ENCODE data around the gene CGB8. TPM values are rescaled to one million over a fixed set of nuclear protein-coding genes. Genes with fewer than 3 reads are reported as not detected.
"Not testable (repeated sequence)": the region's sequence is repeated elsewhere in the genome, so short reads cannot be mapped to it uniquely, and the experiment has no call there.

Gene CGB8
- total RNA-seq, 1 experiment from 2014 or later: not detected

GRCh38 chr19:49020342-49020741 is 28.6 kb downstream of the CGB8 start:
- no TSS peak for BruUV-seq (replicated peaks)
- H3K9me3 ChIP-seq (ENCODE audit: low read depth, low read length, poor library complexity, severe bottlenecking): no peaks in the 10 kb centered on the region
- TF ChIP-seq EZH2 (IDR thresholded peaks at IDR 0.05; ENCODE audit: borderline replicate concordance, low read depth, low read length, poor library complexity, severe bottlenecking): no peak
- TF ChIP-seq, protein P1, sequence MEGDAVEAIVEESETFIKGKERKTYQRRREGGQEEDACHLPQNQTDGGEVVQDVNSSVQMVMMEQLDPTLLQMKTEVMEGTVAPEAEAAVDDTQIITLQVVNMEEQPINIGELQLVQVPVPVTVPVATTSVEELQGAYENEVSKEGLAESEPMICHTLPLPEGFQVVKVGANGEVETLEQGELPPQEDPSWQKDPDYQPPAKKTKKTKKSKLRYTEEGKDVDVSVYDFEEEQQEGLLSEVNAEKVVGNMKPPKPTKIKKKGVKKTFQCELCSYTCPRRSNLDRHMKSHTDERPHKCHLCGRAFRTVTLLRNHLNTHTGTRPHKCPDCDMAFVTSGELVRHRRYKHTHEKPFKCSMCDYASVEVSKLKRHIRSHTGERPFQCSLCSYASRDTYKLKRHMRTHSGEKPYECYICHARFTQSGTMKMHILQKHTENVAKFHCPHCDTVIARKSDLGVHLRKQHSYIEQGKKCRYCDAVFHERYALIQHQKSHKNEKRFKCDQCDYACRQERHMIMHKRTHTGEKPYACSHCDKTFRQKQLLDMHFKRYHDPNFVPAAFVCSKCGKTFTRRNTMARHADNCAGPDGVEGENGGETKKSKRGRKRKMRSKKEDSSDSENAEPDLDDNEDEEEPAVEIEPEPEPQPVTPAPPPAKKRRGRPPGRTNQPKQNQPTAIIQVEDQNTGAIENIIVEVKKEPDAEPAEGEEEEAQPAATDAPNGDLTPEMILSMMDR (conservative IDR thresholded peaks at IDR 0.05; ENCODE audit: low read depth, low read length): no peak
- no peak overlapping the region for H3K27ac ChIP-seq (ENCODE audit: low read depth, low read length, poor library complexity, severe bottlenecking)
- no peak overlapping the region for H3K4me3 ChIP-seq (ENCODE audit: low read depth, low read length, poor library complexity, severe bottlenecking)
- no peak for DNase-seq (ENCODE audit: low spot score)
- POLR2A ChIA-PET (ENCODE audit: low non-redundant PET): no interaction called here
- CTCF ChIA-PET: interaction anchor here (1.7 kb wide), 1 partner anchor 21 kb away, joined by 3 read pairs; no protein-coding TSS in a partner anchor
- intact Hi-C loops (cut with micrococcal nuclease; ENCODE audit: unreplicated experiment): no loop called here
- H3K27me3 ChIP-seq (replicated peaks; ENCODE audit: insufficient read depth, low read depth, low read length, poor library complexity): no peaks in the 10 kb centered on the region
- H3K4me1 ChIP-seq (ENCODE audit: insufficient read depth, low read length, poor library complexity, severe bottlenecking): peaks cover 15% of the 10 kb centered on the region
- peaks cover 7% of the 10 kb centered on the region for H3K36me3 ChIP-seq (ENCODE audit: insufficient read depth, low read length, poor library complexity, severe bottlenecking)

GRCh38 chr19:49019242-49019932 is 29.5 kb downstream of the CGB8 start:
- POLR2A ChIA-PET (ENCODE audit: low non-redundant PET): no interaction called here
- H3K27me3 ChIP-seq (replicated peaks; ENCODE audit: insufficient read depth, low read depth, low read length, poor library complexity): no peaks in the 10 kb centered on the region
- H3K4me1 ChIP-seq (ENCODE audit: insufficient read depth, low read length, poor library complexity, severe bottlenecking): peaks cover 15% of the 10 kb centered on the region
- H3K27ac ChIP-seq (ENCODE audit: low read depth, low read length, poor library complexity, severe bottlenecking): no peak overlapping the region
- peaks cover 10% of the 10 kb centered on the region for H3K36me3 ChIP-seq (ENCODE audit: insufficient read depth, low read length, poor library complexity, severe bottlenecking)
- H3K9me3 ChIP-seq (ENCODE audit: low read depth, low read length, poor library complexity, severe bottlenecking): no peaks in the 10 kb centered on the region
- CTCF ChIA-PET: interaction anchor here (1.4 to 1.7 kb wide), 2 partner anchors 20 to 26 kb away, joined by 3 to 10 read pairs; partner anchors contain the start of genes GYS1 and RUVBL2
- BruUV-seq (replicated peaks): TSS peak; percentile 17
- DNase-seq (ENCODE audit: low spot score): peak; percentile 51
- intact Hi-C loops (cut with micrococcal nuclease; ENCODE audit: unreplicated experiment): no loop called here
- peak overlapping the region; percentile 49 for H3K4me3 ChIP-seq (ENCODE audit: low read depth, low read length, poor library complexity, severe bottlenecking)
- TF ChIP-seq, protein P1 (conservative IDR thresholded peaks at IDR 0.05; ENCODE audit: low read depth, low read length): peak; percentile 48
- no peak for TF ChIP-seq EZH2 (IDR thresholded peaks at IDR 0.05; ENCODE audit: borderline replicate concordance, low read depth, low read length, poor library complexity, severe bottlenecking)

- H3K36me3 ChIP-seq (ENCODE audit: insufficient read depth, low read length, poor library complexity, severe bottlenecking); intact Hi-C loops (cut with micrococcal nuclease; ENCODE audit: unreplicated experiment); H3K27me3 ChIP-seq (replicated peaks; ENCODE audit: insufficient read depth, low read depth, low read length, poor library complexity); H3K27ac ChIP-seq (ENCODE audit: low read depth, low read length, poor library complexity, severe bottlenecking); POLR2A ChIA-PET (ENCODE audit: low non-redundant PET); BruUV-seq (replicated peaks); H3K9me3 ChIP-seq (ENCODE audit: low read depth, low read length, poor library complexity, severe bottlenecking): not testable (repeated sequence)
- CTCF ChIA-PET: interaction anchor here (1.4 to 1.7 kb wide), 2 partner anchors 19 to 25 kb away, joined by 3 to 10 read pairs; partner anchors contain the start of genes GYS1 and RUVBL2
- Histone ChIP-seq H3K4me1 (ENCODE audit: insufficient read depth, low read length, poor library complexity, severe bottlenecking) (peaks cover 15% of the 10 kb centered on the region), H3K4me3 (ENCODE audit: low read depth, low read length, poor library complexity, severe bottlenecking) (peak overlapping the region; percentile 49)
- DNase-seq (ENCODE audit: low spot score): peak; percentile 36
Measured at GRCh38 chr19:49018388-49019241, 30.3 kb downstream of the CGB8 start.
